ENCODE data around the gene SMTNL2. TPM values are rescaled to one million over a fixed set of nuclear protein-coding genes. Genes with fewer than 3 reads are reported as not detected.
A peak's percentile ranks its signal among the peaks of the same experiment; 100 is the strongest.
"Not testable (repeated sequence)": the region's sequence is repeated elsewhere in the genome, so short reads cannot be mapped to it uniquely, and the experiment has no call there.

The SMTNL2 gene
- total RNA-seq, 1 donor from 2014 or later = 1.6 TPM

DNA sequence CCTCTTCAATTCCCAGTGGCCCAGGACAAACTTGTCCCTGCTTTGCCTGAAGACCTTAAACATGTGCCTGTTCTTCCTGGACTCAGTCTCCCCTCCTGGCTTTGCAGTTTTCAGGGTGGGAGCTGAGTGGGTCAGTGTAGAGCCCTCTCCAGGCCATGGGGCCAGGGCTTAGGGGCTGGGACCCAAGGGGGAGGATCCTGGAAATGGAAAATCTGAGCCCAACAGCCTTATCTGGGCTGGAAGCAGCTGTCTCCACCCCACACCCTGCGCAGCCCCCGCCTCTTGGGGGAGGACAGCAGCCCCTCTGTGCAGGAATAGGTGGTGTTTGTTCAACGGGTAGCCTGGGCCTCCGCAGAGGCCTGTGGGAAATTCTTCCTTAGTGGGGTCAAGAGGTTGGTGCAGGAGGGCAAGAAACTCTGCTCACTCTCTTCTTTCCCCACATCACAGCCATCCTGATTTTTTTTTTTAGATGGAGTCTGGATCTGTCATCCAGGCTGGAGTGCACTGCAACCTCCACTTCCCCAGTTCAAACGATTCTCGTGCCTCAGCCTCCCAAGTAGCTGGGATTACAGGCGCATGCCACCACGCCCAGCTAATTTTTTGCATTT lies 6.8 kb upstream of the SMTNL2 start:
- DNase-seq (ENCODE audit: low spot score) (no peak), ATAC-seq (no peak)
- intact Hi-C loops (cut with DNase I) = no loop called here

- DNase-seq (ENCODE audit: low spot score); intact Hi-C loops (cut with DNase I); ATAC-seq: not testable (repeated sequence)
These were observed 6.0 kb upstream of the SMTNL2 start for GRCh38 chr17:4578349-4578748.

- no peak for ATAC-seq
- intact Hi-C loops (cut with DNase I) = no loop called here
- no peak for DNase-seq (ENCODE audit: low spot score)
These were observed 4.7 kb upstream of the SMTNL2 start for GRCh38 chr17:4579678-4580077.

- intact Hi-C loops (cut with DNase I) = no loop called here
- DNase-seq (ENCODE audit: low spot score) (no peak), ATAC-seq (no peak)
These were observed 4.0 kb upstream of the SMTNL2 start for GRCh38 chr17:4580291-4580690.

- intact Hi-C loops (cut with DNase I) = no loop called here
- DNase-seq (ENCODE audit: low spot score) (no peak), ATAC-seq (no peak)
These were observed 2.2 kb upstream of the SMTNL2 start for GRCh38 chr17:4582101-4582501.

- DNase-seq (ENCODE audit: low spot score) = no peak
- intact Hi-C loops (cut with DNase I) = no loop called here
These were observed 1.6 kb upstream of the SMTNL2 start for GRCh38 chr17:4582691-4583090.

DNA sequence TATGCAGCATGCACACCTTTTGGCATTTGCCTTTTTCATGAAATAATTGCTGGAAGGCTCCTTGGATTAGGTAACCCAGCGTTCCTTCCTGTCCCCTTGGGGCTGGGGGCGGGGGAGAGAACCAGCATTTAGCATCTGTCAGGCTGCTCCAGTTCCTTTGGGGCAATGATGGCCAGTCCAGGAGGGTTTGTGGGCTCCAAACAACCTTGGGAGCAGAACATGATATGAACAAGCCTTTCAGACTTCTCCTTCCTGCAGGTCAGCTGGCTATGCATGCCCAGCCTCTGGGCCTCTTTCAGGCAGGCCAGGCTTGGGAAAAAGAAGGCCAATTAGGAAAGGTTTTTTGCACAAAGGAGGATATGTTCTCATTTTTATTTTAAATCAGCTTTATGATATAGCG lies 1.1 kb upstream of the SMTNL2 start:
- intact Hi-C loops (cut with DNase I) = no loop called here
- DNase-seq (ENCODE audit: low spot score) (no peak), ATAC-seq (no peak)

More at GRCh38 chr17:4582691-4583090, 1.6 kb upstream of the SMTNL2 start:
- no peak for ATAC-seq

GRCh38 chr17:4583782-4584100 lies 588 bp upstream of the SMTNL2 start:
- ATAC-seq (peak; percentile 33), DNase-seq (ENCODE audit: low spot score) (no peak)
- intact Hi-C loops (cut with DNase I) = no loop called here

DNA sequence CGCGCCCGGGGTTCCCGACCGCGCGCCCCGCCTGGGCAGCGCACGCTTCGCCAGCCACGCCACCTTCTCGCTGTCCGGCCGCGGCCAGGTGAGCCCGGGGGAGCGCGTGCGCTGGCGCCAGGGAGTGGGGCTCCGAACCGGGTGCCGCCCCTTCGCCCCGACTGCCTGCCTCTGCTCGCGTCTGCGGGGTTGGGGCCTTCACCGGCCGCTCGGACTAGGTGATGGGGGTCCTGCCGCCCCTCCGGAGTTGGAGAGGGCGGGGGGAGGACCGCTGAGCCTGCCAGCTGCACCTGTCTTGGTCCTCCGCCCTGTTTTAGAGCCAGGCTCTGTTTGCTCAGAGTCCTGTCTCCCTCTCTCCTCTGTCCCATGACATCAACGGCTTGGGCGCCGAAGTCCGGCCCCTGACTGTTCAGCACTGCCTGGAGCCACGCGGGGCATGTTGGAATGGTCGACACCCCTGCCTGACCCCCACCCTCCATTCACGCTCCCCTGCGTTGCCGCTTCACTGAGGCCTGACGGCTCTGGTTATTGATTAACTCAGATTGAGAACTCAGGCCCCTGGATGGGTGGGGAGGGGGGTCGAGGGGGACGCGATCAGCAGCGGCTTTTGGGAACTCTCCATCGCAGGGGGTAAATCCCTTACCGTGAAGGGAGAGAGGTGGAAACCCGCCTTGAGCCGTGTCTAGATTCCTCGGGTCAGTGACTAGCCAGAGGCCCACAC lies 748 bp downstream of the SMTNL2 start:
- intact Hi-C loops (cut with DNase I) = no loop called here
- ATAC-seq = no peak
- DNase-seq (ENCODE audit: low spot score) = no peak

GRCh38 chr17:4585638-4585994 lies 1.3 kb downstream of the SMTNL2 start:
- ATAC-seq (no peak), DNase-seq (ENCODE audit: low spot score) (no peak)
- intact Hi-C loops (cut with DNase I) = no loop called here

DNA sequence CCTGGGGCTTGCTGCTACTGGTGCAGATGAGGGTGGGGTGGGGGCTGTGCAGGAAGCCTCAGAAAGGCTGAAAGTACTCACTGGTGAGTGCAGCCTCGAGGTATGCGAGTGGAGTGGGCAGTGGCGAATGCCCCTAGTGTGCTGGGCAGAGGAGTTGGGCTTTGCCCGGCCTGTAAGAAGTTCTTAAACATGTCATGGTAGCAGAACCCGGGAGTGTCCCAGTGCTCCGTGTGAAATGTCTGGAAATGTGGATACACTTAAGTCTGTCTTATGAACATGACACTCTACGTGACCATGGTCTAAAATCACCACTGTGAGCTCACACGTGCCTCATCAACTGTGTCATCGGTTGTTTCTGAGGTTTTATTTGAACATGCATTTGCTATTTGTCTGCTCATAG lies 1.7 kb downstream of the SMTNL2 start:
- ATAC-seq = no peak
- intact Hi-C loops (cut with DNase I) = no loop called here
- no peak for DNase-seq (ENCODE audit: low spot score)

DNA sequence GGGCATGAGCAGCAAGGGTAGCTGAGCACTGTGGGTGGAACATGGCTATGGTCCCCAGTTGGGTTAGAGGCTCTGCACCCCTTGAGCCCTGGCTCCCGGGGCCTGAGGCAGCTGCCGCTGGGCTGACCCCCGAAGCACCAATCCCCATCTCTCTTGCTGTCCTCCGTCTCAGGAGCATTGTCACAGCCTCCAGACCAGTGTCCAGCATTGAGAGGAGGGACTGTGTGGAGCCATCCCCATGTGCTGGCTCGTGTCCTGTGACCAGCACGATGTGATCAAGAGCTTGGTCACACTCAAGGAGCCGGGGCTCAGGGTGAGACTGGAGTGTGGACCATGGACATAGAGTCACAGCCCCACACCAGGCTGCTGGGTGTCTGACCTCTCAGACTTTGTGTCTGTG lies 2.9 kb downstream of the SMTNL2 start:
- intact Hi-C loops (cut with DNase I) = no loop called here
- DNase-seq (ENCODE audit: low spot score) (no peak), ATAC-seq (no peak)

DNA sequence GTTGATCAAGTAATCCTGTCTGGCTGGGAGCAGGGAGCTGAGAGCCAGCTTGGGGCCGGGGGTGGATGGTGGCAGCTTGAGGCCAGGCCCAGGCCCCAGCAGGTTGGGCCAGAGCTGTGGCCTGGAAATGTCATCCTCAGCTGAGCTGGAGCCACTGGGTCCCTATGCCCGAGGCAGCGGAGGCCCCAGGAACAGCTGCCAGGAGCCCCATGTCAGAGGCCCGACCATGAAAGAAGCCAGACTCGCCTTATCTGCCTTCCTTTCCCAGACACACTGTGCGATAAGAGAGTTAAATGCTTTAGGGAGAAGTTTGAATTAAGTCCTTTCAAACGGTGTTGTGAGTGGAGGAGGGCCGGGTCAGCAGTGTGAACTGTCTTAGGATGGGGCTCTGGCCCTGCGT lies 3.5 kb downstream of the SMTNL2 start:
- DNase-seq (ENCODE audit: low spot score) = no peak
- intact Hi-C loops (cut with DNase I) = no loop called here
- ATAC-seq = no peak

GRCh38 chr17:4588391-4588790 lies 4.1 kb downstream of the SMTNL2 start:
- no peak for ATAC-seq
- no peak for DNase-seq (ENCODE audit: low spot score)
- intact Hi-C loops (cut with DNase I) = no loop called here

DNA sequence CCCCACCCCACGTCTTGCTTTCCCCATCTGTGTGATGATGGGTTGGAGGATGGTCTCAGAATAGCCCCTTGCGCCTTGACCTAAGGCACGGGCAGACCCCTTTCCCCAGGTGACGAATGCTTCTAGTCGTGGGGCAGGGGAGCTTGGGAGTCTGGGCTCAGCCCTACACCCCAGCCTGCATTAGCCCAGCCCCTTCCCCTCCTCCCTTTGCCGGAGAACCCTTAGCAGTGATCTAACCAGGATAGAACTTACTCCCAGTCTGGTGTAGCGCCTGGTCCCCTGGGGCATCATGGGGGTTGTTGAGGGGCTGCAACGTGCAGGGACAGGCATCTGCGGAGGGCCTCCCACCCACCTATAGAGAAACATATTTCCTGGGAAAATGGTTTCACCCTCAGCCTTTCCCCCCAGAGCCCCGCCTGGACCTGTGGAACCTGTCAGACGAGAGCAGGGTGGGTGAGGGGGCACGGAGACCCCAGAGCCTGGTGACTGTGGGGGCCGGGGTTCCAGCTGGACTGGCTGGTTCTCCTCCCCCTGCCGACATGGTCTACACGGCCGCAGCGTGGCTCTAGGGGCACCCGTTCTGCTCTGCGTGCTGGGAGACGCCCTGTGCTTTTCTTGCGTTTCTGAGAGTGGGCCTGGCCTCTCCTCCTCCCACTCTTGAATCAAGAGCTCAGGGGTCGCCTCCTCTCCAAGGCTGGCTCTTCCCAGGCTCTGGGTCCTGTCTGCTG lies 4.7 kb downstream of the SMTNL2 start:
- DNase-seq (ENCODE audit: low spot score) (no peak), ATAC-seq (no peak)
- intact Hi-C loops (cut with DNase I) = no loop called here

- DNase-seq (ENCODE audit: low spot score); ATAC-seq; intact Hi-C loops (cut with DNase I): not testable (repeated sequence)
These were observed 5.7 kb downstream of the SMTNL2 start for GRCh38 chr17:4590042-4590441.

DNA sequence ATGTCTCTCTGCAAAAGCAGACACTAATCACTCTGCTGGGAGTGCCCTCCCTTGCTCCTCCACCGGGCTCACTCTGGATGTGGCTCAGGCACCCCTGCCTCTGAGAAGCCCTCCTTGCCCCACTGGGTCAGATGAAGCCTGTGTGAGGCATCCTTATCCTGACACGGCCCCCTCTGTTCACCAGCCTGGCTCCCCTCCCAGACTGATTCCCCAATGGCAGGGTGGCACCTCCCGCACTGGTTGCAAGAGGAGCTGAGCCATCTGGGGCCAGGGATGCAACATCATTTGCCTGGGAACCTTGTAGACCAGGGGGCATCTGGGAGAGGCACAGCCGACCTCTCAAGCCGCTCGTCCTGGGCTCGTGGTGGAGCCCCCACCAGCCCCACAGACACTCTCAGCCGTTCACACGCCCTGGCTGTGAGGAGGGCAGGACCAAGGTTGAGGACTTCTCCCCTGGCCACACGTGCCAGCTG lies 6.7 kb downstream of the SMTNL2 start:
- ATAC-seq = no peak
- no peak for DNase-seq (ENCODE audit: low spot score)
- intact Hi-C loops (cut with DNase I) = no loop called here

DNA sequence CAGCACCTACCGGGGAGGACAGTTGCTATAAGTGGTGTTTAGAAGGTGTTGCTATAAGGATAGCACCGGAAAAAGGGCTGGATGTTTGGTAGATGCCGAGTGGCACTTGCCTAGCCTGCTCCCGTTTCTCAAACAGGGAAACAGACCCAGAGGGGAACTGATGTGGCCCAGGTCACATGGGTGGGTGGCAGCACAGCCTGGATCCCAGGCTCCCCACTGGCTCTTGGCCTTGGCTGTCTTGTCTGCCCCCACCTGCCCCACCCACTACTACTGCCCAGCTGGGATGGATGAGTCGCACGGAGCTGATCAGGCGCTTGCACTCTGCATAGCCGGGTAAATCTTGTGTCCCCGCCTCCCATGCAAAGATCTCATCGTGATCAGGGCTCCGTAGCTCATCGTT lies 7.2 kb downstream of the SMTNL2 start:
- DNase-seq (ENCODE audit: low spot score) = no peak
- ATAC-seq = no peak

GRCh38 chr17:4592240-4593005 lies 8.1 kb downstream of the SMTNL2 start:
- intact Hi-C loops (cut with DNase I) = no loop called here
- DNase-seq (ENCODE audit: low spot score) (no peak), ATAC-seq (no peak)

More for the DNA sequence above, 7.2 kb downstream of the SMTNL2 start:
- intact Hi-C loops (cut with DNase I) = no loop called here

DNA sequence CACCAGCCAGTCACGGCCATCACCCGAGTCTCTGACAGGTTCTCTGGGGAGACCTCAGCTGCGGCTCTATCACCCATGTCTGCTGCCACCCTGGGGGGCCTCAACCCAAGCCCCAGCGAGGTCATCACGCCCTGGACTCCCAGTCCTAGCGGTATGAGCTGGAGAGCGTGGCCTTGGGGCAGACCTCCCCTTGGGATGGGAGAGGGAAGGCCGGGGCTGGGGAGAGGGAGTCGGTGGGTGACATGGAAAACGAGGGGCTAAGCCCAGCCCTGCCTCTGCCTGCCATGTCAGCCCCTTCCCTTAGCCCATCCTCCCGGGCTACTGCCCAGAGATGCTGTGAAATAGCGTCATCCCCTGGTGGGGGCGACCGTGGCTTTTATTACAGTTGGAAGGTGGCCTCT lies 8.7 kb downstream of the SMTNL2 start:
- no peak for ATAC-seq
- no peak for DNase-seq (ENCODE audit: low spot score)
- intact Hi-C loops (cut with DNase I) = no loop called here
